Panc1 (cell line): ENCODE data around the gene SETX. TPM values are rescaled to one million over a fixed set of nuclear protein-coding genes. Genes with fewer than 3 reads are reported as not detected.

Experiments used
- ATAC-seq: fragments of 200-7000 bp; cut with Tn5 transposase; 2 replicates; pipeline ENCODE4 v1.9.1; 2020; ENCODE audit warnings: mild to moderate bottlenecking, moderate library complexity
- BruUV-seq: library from RNA; stranded (reverse); fragments of 400-500 nt; replicated peaks from 2 replicates; lab custom pipeline; 2021; lab: Mats Ljungman, UMichigan
- CTCF ChIA-PET: fragments of 300-600 bp; sonication (Branson Sonifier 250); formaldehyde crosslinking; loops from one replicate; lab custom pipeline; 2022; ENCODE audit warnings: antibody characterized with exemption; lab: Charles Lee
- POLR2A ChIA-PET: fragments of 300-600 bp; sonication (Branson Sonifier 250); formaldehyde crosslinking; loops from one replicate; lab custom pipeline; 2022; ENCODE audit warnings: antibody characterized with exemption; lab: Charles Lee
- DNase-seq: peaks from one replicate; pipeline ENCODE4 v3.0.0-alpha.2; 2010; ENCODE audit warnings: low read depth, low spot score
- H3K27ac ChIP-seq: 2 replicates; pipeline ENCODE4 v1.5.1; 2011; ENCODE audit warnings: mild to moderate bottlenecking, low read length, inconsistent platforms
- H3K27me3 ChIP-seq: fragments of 200-500 bp; sonication (Bioruptor generic); 2 replicates; pipeline ENCODE4 v1.6.0; 2014; ENCODE audit warnings: low read length, inconsistent platforms; ENCODE audit not compliant: control insufficient read depth, insufficient read depth
- H3K36me3 ChIP-seq: fragments of 200-500 bp; sonication (Bioruptor generic); 2 replicates; pipeline ENCODE4 v1.5.1; 2014; ENCODE audit warnings: inconsistent platforms, mild to moderate bottlenecking, low read length, moderate library complexity; ENCODE audit not compliant: control insufficient read depth, insufficient read depth
- H3K4me1 ChIP-seq: 2 replicates; pipeline ENCODE4 v1.5.1; 2011; ENCODE audit warnings: inconsistent platforms, mild to moderate bottlenecking, low read length, moderate library complexity; ENCODE audit not compliant: control insufficient read depth, insufficient read depth
- H3K4me3 ChIP-seq, 2 experiments: 2 replicates each; pipeline ENCODE4 v1.5.1; 2011 to 2012; ENCODE audit warnings: low read depth in 2 of 2, low read length in 2 of 2, mild to moderate bottlenecking in 2 of 2, inconsistent platforms in 1 of 2, moderate library complexity in 1 of 2
- H3K9me3 ChIP-seq: fragments of 200-500 bp; sonication (Bioruptor generic); 2 replicates; pipeline ENCODE4 v1.5.1; 2014; ENCODE audit warnings: low read depth, mild to moderate bottlenecking, inconsistent platforms, low read length, moderate library complexity; ENCODE audit not compliant: control insufficient read depth, insufficient read depth
- POLR2AphosphoS5 ChIP-seq: IDR thresholded peaks from 2 replicates; pipeline ENCODE4 v1.6.1; 2012; ENCODE audit warnings: mild to moderate bottlenecking, low read depth, low read length, moderate library complexity
- SIN3A ChIP-seq: IDR thresholded peaks from 2 replicates; pipeline ENCODE4 v1.6.1; 2012; ENCODE audit warnings: low read depth, mild to moderate bottlenecking, low read length, moderate library complexity, borderline replicate concordance; ENCODE audit not compliant: insufficient read depth
- TCF7L2 ChIP-seq: IDR thresholded peaks from 2 replicates; pipeline ENCODE4 v1.6.1; 2011; ENCODE audit warnings: mild to moderate bottlenecking, low read depth, low read length, inconsistent platforms
- in situ Hi-C: cut with HindIII; loops from 2 replicates; pipeline ENCODE4 v1.10.0; 2016; ENCODE audit warnings: low sequenced_read_pairs, low pct_unique_long_range_greater_than_20kb
- intact Hi-C: fragments of 100-400 bp; cut with micrococcal nuclease; formaldehyde crosslinking; loops from one replicate; pipeline ENCODE4 v1.10.0; 2022; ENCODE audit not compliant: unreplicated experiment
- total RNA-seq: library from RNA; stranded (reverse); gene quantifications from one replicate; pipeline ENCODE4 v1.2.1, GENCODE V29; 2021; ENCODE audit not compliant: unreplicated experiment
- TF ChIP-seq, protein P1 (sequence below): fragments of 450-650 bp; IDR thresholded peaks from 2 replicates; pipeline ENCODE4 v1.5.1; 2017; ENCODE audit warnings: mild to moderate bottlenecking
- TF ChIP-seq, protein P2 (sequence below), 2 experiments: IDR thresholded peaks; 2 replicates each; pipeline ENCODE4 v1.6.1; 2011 to 2012; ENCODE audit warnings: low read depth in 2 of 2, control low read depth in 1 of 2, low read length in 1 of 2, mild to moderate bottlenecking in 1 of 2, moderate library complexity in 1 of 2; ENCODE audit not compliant: insufficient read depth in 1 of 2

The SETX gene
- total RNA-seq, 1 experiment from 2014 or later: 28.1 TPM

DNA sequence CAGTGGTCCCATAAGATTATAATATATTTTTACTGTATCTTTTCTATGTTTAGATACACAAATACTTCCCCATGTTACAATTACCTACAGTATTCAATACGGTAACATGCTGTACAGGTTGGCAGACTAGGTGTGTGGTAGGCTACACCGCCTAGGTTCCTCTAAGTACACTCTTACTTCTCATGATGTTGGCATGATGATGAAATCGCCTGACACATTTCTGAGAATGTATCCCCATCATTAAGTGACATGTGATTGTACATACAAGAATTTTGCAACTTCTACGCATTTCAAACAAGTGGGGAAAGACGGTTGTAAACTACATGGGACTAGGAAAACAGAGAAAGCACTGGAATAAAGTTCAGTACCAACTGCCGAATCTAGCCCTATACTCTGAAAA lies 53.3 kb downstream of the SETX start:
- BruUV-seq: no TSS peak
- Histone ChIP-seq H3K4me3 (no peak overlapping the region), H3K9me3 (no peaks in the 10 kb centered on the region), H3K27ac (no peak overlapping the region), H3K36me3 (peaks cover 31% of the 10 kb centered on the region), H3K4me1 (no peaks in the 10 kb centered on the region), H3K27me3 (no peaks in the 10 kb centered on the region)
- ChIA-PET POLR2A (interaction anchor here (0.6 kb wide), 1 partner anchor 21 kb away, joined by 5 read pairs; no protein-coding TSS in a partner anchor), CTCF (no interaction called here)
- no peak for DNase-seq
- no peak for ATAC-seq
- TF ChIP-seq TCF7L2 (no peak), POLR2AphosphoS5 (no peak), SIN3A (no peak)
- TF ChIP-seq, protein P1, sequence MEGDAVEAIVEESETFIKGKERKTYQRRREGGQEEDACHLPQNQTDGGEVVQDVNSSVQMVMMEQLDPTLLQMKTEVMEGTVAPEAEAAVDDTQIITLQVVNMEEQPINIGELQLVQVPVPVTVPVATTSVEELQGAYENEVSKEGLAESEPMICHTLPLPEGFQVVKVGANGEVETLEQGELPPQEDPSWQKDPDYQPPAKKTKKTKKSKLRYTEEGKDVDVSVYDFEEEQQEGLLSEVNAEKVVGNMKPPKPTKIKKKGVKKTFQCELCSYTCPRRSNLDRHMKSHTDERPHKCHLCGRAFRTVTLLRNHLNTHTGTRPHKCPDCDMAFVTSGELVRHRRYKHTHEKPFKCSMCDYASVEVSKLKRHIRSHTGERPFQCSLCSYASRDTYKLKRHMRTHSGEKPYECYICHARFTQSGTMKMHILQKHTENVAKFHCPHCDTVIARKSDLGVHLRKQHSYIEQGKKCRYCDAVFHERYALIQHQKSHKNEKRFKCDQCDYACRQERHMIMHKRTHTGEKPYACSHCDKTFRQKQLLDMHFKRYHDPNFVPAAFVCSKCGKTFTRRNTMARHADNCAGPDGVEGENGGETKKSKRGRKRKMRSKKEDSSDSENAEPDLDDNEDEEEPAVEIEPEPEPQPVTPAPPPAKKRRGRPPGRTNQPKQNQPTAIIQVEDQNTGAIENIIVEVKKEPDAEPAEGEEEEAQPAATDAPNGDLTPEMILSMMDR: no peak
- TF ChIP-seq, protein P2, sequence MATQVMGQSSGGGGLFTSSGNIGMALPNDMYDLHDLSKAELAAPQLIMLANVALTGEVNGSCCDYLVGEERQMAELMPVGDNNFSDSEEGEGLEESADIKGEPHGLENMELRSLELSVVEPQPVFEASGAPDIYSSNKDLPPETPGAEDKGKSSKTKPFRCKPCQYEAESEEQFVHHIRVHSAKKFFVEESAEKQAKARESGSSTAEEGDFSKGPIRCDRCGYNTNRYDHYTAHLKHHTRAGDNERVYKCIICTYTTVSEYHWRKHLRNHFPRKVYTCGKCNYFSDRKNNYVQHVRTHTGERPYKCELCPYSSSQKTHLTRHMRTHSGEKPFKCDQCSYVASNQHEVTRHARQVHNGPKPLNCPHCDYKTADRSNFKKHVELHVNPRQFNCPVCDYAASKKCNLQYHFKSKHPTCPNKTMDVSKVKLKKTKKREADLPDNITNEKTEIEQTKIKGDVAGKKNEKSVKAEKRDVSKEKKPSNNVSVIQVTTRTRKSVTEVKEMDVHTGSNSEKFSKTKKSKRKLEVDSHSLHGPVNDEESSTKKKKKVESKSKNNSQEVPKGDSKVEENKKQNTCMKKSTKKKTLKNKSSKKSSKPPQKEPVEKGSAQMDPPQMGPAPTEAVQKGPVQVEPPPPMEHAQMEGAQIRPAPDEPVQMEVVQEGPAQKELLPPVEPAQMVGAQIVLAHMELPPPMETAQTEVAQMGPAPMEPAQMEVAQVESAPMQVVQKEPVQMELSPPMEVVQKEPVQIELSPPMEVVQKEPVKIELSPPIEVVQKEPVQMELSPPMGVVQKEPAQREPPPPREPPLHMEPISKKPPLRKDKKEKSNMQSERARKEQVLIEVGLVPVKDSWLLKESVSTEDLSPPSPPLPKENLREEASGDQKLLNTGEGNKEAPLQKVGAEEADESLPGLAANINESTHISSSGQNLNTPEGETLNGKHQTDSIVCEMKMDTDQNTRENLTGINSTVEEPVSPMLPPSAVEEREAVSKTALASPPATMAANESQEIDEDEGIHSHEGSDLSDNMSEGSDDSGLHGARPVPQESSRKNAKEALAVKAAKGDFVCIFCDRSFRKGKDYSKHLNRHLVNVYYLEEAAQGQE (IDR thresholded peaks at IDR 0.05; ENCODE audit: insufficient read depth in 1 of 2, low read depth in 2 of 2, low read length in 1 of 2): no peak
- intact Hi-C loops (no loop called here), in situ Hi-C loops (no loop called here)

DNA sequence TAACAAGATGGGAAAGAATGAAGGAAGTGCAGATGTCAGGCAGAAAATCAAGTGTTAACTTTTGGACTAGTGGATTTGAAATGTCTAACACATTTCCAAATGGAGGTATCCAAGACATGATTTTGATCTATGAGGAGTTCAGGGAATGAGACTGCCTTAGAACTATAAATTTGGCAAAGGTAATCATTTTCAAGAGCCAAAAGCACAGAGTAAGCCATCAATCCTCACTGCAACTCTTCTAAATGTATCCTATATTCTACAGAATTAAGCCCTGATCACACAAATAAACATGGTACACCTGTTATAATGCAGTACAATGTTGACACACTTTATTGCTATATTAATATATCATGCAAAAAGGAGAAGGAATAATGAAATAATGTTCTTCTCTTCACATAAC lies 55.6 kb downstream of the SETX start:
- ATAC-seq (no peak), DNase-seq (no peak)
- TF ChIP-seq, protein P2 (IDR thresholded peaks at IDR 0.05; ENCODE audit: insufficient read depth in 1 of 2, low read depth in 2 of 2, low read length in 1 of 2): no peak
- TF ChIP-seq POLR2AphosphoS5 (no peak), TCF7L2 (no peak), SIN3A (no peak)
- TF ChIP-seq, protein P1: no peak
- ChIA-PET CTCF (interaction anchor here (0.6 kb wide), 1 partner anchor 742 kb away, joined by 8 read pairs; no protein-coding TSS in a partner anchor), POLR2A (no interaction called here)
- intact Hi-C loops (no loop called here), in situ Hi-C loops (no loop called here)
- no peaks in the 10 kb centered on the region for H3K27me3 ChIP-seq
- H3K27ac ChIP-seq: no peak overlapping the region
- H3K36me3 ChIP-seq: peaks cover 39% of the 10 kb centered on the region
- no peak overlapping the region for H3K4me3 ChIP-seq
- H3K9me3 ChIP-seq: no peaks in the 10 kb centered on the region
- no TSS peak for BruUV-seq
- H3K4me1 ChIP-seq: no peaks in the 10 kb centered on the region
